ENCODE data around the gene FRAS1. TPM values are rescaled to one million over a fixed set of nuclear protein-coding genes. Genes with fewer than 3 reads are reported as not detected.

Gene FRAS1
- total RNA-seq, 6 experiments from 2014 or later = 0.12 to 1.5 (median 0.45) TPM

- no peaks in the 10 kb centered on the region for H3K9me3 ChIP-seq
- H3K36me3 ChIP-seq = no peaks in the 10 kb centered on the region
- no peaks in the 10 kb centered on the region for H3K4me1 ChIP-seq
- no peaks in the 10 kb centered on the region for H3K27me3 ChIP-seq
- intact Hi-C loops (cut with DNase I) = no loop called here
- ATAC-seq (no peak), DNase-seq (no peak)
- no peak for TF ChIP-seq POLR2A (IDR thresholded peaks at IDR 0.05)
- TF ChIP-seq, protein P1, sequence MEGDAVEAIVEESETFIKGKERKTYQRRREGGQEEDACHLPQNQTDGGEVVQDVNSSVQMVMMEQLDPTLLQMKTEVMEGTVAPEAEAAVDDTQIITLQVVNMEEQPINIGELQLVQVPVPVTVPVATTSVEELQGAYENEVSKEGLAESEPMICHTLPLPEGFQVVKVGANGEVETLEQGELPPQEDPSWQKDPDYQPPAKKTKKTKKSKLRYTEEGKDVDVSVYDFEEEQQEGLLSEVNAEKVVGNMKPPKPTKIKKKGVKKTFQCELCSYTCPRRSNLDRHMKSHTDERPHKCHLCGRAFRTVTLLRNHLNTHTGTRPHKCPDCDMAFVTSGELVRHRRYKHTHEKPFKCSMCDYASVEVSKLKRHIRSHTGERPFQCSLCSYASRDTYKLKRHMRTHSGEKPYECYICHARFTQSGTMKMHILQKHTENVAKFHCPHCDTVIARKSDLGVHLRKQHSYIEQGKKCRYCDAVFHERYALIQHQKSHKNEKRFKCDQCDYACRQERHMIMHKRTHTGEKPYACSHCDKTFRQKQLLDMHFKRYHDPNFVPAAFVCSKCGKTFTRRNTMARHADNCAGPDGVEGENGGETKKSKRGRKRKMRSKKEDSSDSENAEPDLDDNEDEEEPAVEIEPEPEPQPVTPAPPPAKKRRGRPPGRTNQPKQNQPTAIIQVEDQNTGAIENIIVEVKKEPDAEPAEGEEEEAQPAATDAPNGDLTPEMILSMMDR (IDR thresholded peaks at IDR 0.05) = no peak
- 61% methylated on average over 2 of the region's 2 CpGs for WGBS (ENCODE audit: insufficient coverage, low coverage, low lambda C conversion rate, missing lambda C conversion rate)
- no peak overlapping the region for H3K27ac ChIP-seq
- H3K4me3 ChIP-seq = no peak overlapping the region
These were observed 472.6 kb downstream of the FRAS1 start for GRCh38 chr4:78529569-78530209.

DNA sequence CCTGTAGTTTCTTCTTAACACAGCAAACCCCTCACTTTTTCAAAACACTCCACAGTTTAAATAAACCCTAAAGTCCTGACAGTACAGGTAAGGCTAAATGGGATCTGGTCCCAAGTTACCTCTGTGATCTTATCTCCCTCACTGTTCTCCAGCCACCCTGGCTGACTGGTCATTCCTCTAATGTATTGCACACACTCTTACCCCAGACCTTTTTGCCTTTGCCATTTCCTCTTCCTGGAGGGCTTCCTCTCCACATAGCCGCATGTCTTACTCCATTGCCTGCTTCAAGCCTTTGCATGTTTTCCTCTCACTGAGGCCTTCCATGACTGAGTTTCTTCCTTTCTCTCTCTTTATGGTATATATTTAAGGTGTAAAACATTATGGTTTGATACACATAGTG lies 474.9 kb downstream of the FRAS1 start:
- H3K4me3 ChIP-seq = no peak overlapping the region
- no peak for TF ChIP-seq POLR2A (IDR thresholded peaks at IDR 0.05)
- TF ChIP-seq, protein P1 (IDR thresholded peaks at IDR 0.05) = no peak
- ATAC-seq (peak in 1 of 4 donors; percentile 33), DNase-seq (no peak)
- no peaks in the 10 kb centered on the region for H3K9me3 ChIP-seq
- whole genome bisulfite sequencing (ENCODE audit: insufficient coverage, low coverage, low lambda C conversion rate, missing lambda C conversion rate) = 86% methylated on average over 1 of the region's 1 CpG
- H3K4me1 ChIP-seq = no peaks in the 10 kb centered on the region
- intact Hi-C loops (cut with DNase I) = no loop called here
- H3K27me3 ChIP-seq = no peaks in the 10 kb centered on the region
- H3K27ac ChIP-seq = no peak overlapping the region
- no peaks in the 10 kb centered on the region for H3K36me3 ChIP-seq

DNA sequence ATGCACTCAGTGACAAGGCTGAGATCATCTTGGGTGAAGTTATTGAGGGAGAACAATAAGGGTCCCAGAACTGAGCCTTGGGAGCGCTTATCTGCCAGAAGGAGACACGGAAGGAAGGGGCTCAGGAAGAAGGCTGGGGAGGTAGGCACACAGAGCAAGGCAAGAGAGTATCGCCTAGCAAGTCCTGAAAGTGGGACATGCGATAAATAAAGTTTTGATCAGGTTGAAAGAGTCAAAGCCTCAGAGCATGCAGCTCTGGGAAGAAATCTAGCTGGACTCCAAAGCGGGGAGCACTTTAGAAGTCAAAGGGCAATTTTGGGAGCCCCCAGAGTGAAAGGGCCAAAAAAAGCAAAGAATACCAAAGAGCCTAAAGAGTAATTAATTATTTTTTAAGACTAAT lies 476.7 kb downstream of the FRAS1 start:
- Histone ChIP-seq H3K27ac (no peak overlapping the region), H3K4me1 (no peaks in the 10 kb centered on the region), H3K4me3 (no peak overlapping the region), H3K36me3 (no peaks in the 10 kb centered on the region), H3K9me3 (no peaks in the 10 kb centered on the region), H3K27me3 (no peaks in the 10 kb centered on the region)
- no peak for DNase-seq
- intact Hi-C loops (cut with DNase I) = no loop called here
- TF ChIP-seq, protein P1 (IDR thresholded peaks at IDR 0.05) = no peak
- no peak for TF ChIP-seq POLR2A (IDR thresholded peaks at IDR 0.05)
- ATAC-seq = no peak
- WGBS (ENCODE audit: insufficient coverage, low coverage, low lambda C conversion rate, missing lambda C conversion rate) = 77% methylated on average over 5 of the region's 5 CpGs

- 51% methylated on average over 2 of the region's 4 CpGs for WGBS (ENCODE audit: insufficient coverage, low coverage, low lambda C conversion rate, missing lambda C conversion rate)
- Histone ChIP-seq H3K9me3 (no peaks in the 10 kb centered on the region), H3K4me1 (no peaks in the 10 kb centered on the region), H3K4me3 (no peak overlapping the region), H3K36me3 (no peaks in the 10 kb centered on the region), H3K27ac (no peak overlapping the region), H3K27me3 (no peaks in the 10 kb centered on the region)
- intact Hi-C loops (cut with DNase I) = no loop called here
- TF ChIP-seq POLR2A (IDR thresholded peaks at IDR 0.05) = no peak
- TF ChIP-seq, protein P1 (IDR thresholded peaks at IDR 0.05) = no peak
- no peak for ATAC-seq
- DNase-seq = no peak
These were observed 477.3 kb downstream of the FRAS1 start for GRCh38 chr4:78534286-78534955.

Data from right lobe of liver (tissue), 6 donors.